GM18858 (cell line): ENCODE data around the gene WWOX.

Experiments
- ATAC-seq: cut with Tn5 transposase; IDR thresholded peaks from one replicate; pipeline ENCODE4 v1.9.1; 2021; ENCODE audit not compliant: unreplicated experiment

The WWOX gene

GRCh38 chr16:78258375-78259065, 159.1 kb downstream of the WWOX start:
- no peak for ATAC-seq

- ATAC-seq, result no peak
Observed at GRCh38 chr16:78259873-78260272, 160.4 kb downstream of the WWOX start.

- no peak for ATAC-seq
Observed at GRCh38 chr16:78264642-78265041, 165.2 kb downstream of the WWOX start.

DNA sequence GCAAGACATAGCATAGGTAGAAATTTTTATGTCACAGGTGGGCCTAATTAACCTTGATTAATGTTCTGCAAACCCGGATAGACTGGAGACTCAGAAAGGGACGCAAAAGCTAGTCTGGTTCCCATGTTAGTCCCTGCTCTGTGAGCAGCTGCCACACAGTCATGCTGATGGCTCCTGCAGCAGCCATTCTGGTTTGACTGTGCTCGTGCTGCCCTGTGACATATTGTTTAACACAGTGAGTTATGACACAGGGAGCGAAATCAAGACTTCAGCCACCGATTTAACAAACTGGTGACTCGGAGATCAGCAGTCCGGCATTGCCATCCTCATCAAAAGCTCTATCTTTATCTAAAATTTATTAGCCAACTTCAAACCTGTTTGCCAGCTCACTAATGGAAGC, 169.8 kb downstream of the WWOX start:
- no peak for ATAC-seq

DNA sequence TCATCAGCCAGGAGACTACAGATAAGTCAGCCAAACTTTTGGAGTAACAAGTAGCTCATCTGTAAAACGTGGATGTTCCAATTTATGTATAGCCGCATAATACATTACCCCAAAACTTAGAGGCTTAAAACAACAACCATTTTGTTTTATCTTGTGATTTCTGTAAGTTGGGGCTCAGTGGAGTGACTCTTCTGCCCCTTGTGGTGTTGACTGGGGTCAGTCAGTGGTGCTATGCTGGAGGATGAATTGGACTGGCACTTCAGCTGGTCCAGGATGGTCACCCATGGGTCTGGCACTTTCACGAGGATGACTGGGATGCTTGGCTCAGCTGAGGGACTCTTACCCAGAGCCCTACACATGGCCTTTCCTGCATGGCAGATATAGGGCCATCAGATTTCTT, 172.5 kb downstream of the WWOX start:
- no peak for ATAC-seq

- ATAC-seq, result no peak
Observed at GRCh38 chr16:78274771-78275170, 175.3 kb downstream of the WWOX start.

GRCh38 chr16:78275420-78275819, 176.0 kb downstream of the WWOX start:
- no peak for ATAC-seq

- no peak for ATAC-seq
Observed at GRCh38 chr16:78277321-78278055, 178.0 kb downstream of the WWOX start.

- ATAC-seq, result no peak
Observed at GRCh38 chr16:78278056-78278450, 178.6 kb downstream of the WWOX start.

GRCh38 chr16:78281115-78281514, 181.7 kb downstream of the WWOX start:
- no peak for ATAC-seq

GRCh38 chr16:78283548-78284251, 184.2 kb downstream of the WWOX start:
- no peak for ATAC-seq

DNA sequence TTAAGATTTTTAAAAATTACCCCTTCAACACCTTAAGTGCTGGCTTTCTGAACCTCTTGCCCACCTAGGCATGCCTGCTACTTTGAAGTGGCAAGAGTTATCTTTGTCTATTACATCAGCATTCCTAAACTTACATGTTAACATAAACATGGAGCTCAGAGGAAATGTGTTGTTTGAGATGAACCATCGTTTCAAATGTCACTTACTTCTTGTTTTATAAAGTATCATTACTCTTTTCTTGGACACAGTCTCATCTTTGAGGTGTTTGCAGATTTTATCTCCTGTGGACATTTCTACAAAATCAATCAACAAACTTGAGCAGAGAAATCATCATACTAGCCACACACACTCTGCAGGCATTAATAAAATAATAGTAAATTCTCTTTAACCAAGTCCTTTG, 184.9 kb downstream of the WWOX start:
- no peak for ATAC-seq

- ATAC-seq, result no peak
Observed at GRCh38 chr16:78284957-78285434, 185.5 kb downstream of the WWOX start.

DNA sequence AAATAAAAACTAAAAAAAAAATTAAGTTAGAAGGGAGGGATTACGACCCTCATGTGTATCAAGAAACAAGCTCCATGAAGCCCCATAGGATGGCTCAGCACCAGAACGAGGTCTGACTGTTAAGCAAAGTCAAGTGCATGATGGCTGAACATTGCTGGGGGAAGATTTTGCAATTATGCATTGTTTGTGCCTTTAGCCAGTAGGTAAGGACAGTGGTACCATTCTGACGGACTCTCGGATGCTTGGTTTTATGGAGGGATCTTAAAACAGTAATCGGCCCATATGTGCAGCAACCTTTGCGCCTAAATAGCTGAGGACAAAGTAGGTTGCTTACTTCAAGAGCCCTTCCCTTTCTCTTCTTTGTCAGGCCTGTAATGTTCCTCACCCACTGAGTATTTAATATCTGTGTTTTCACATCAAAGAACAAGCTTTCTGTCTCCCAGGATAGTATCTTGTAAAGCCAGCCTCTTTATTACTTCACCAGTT, 186.0 kb downstream of the WWOX start:
- no peak for ATAC-seq

GRCh38 chr16:78286065-78286464, 186.6 kb downstream of the WWOX start:
- ATAC-seq, result no peak

- no peak for ATAC-seq
Observed at GRCh38 chr16:78288888-78289287, 189.4 kb downstream of the WWOX start.

DNA sequence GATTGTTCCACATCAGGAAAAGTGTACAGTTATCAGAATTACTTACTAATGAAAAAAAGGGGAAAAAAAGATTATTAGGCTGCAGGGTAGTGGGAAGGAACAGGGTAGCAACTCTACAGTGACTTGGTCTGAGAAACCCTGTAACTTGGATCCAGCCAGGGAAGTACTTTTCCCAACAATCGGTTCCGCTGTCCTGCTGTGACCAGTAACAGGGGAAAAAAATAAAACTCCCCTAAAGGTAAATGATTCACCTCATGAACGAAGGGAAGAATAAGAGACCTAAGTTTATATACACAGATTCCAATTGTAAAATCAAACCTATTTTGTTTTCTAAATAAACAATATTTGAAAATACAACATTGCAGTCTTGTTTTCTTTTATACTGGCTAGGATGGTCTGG, 189.9 kb downstream of the WWOX start:
- no peak for ATAC-seq

GRCh38 chr16:78289844-78290277, 190.4 kb downstream of the WWOX start:
- ATAC-seq, result no peak

- no peak for ATAC-seq
Observed at GRCh38 chr16:78290395-78290794, 190.9 kb downstream of the WWOX start.

DNA sequence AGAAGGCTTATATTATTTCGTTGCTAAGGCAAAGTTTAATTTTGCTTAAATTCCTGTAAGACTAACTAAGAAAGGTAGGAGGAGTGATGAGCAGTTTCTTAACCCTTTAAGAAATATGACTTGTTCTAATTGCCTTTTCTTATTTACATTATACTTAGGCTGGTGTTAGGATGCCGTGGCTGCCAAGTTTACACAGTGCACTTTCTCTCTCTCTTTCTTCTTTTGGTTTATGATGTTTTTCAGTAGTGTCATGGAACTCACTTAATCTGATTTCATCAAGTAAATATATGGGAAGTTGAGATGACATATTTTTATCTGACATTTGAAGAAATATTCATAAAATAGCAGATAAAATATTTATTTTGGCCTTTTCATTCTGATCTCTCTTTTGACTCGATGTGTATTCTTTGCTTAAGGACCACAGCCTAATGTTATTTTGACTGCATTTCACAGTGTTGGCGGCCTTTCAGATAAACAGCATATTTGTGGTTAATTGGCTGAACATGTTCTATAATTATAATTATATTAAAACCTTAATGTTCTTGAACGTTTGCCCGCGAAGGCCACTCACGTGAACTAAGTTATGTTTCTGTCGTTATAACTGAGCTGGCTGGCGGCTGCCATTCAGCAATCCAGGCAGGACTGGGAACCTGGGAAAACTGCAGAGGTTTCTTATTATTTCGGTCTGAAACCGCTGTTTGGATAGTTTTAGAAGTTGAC, 191.6 kb downstream of the WWOX start:
- ATAC-seq, result no peak

GRCh38 chr16:78291604-78292003, 192.2 kb downstream of the WWOX start:
- ATAC-seq, result no peak
